NB4 (cell line): ENCODE measurements around the gene MRPL4.

Source experiments
- MYC ChIP-seq: IDR thresholded peaks from 2 replicates; pipeline ENCODE4 v1.6.1; 2011; ENCODE audit warnings: low read depth, low read length
- POLR2A ChIP-seq: IDR thresholded peaks from 2 replicates; pipeline ENCODE4 v1.6.1; 2011; ENCODE audit warnings: mild to moderate bottlenecking; ENCODE audit not compliant: insufficient read length; ENCODE audit errors: extremely low read depth
- TF ChIP-seq, protein P1 (sequence below): IDR thresholded peaks from one replicate; pipeline ENCODE4 v1.5.1; 2012; ENCODE audit warnings: low read depth, low read length

DNA sequence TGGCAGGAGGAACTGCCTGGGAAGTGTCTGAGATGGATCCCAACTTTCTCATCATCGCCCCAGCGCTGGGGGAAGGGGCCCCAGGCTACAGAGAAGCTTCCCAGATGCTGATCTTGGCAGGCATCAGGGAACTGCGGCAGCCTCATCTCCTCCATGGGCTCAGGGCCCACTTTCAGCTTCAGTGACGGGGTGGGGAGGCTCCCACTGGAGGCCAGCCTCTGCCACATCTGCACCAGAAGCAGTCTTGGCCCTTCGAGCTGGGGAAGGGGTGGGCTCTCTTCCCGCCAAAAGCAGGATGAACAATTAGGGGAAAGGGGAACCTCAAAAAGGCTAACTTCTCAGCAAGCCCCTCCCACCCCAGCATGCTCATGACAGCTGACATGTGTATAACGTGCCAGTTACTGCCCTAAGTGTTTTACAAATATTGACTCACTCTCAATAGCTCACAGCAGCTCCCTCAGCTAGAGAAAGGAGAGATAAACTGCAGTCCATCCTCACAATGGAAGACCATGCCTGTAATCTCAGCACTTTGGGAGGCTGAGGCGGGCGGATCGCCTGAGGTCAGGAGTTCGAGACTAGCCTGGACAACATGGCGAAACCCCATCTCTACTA is 13.7 kb upstream of the MRPL4 start:
- no peak for TF ChIP-seq MYC
- no peak for TF ChIP-seq POLR2A
- TF ChIP-seq, protein P1, sequence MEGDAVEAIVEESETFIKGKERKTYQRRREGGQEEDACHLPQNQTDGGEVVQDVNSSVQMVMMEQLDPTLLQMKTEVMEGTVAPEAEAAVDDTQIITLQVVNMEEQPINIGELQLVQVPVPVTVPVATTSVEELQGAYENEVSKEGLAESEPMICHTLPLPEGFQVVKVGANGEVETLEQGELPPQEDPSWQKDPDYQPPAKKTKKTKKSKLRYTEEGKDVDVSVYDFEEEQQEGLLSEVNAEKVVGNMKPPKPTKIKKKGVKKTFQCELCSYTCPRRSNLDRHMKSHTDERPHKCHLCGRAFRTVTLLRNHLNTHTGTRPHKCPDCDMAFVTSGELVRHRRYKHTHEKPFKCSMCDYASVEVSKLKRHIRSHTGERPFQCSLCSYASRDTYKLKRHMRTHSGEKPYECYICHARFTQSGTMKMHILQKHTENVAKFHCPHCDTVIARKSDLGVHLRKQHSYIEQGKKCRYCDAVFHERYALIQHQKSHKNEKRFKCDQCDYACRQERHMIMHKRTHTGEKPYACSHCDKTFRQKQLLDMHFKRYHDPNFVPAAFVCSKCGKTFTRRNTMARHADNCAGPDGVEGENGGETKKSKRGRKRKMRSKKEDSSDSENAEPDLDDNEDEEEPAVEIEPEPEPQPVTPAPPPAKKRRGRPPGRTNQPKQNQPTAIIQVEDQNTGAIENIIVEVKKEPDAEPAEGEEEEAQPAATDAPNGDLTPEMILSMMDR, result no peak
